ENCODE data around the gene GAS2L1.

GAS2L1 gene

DNA sequence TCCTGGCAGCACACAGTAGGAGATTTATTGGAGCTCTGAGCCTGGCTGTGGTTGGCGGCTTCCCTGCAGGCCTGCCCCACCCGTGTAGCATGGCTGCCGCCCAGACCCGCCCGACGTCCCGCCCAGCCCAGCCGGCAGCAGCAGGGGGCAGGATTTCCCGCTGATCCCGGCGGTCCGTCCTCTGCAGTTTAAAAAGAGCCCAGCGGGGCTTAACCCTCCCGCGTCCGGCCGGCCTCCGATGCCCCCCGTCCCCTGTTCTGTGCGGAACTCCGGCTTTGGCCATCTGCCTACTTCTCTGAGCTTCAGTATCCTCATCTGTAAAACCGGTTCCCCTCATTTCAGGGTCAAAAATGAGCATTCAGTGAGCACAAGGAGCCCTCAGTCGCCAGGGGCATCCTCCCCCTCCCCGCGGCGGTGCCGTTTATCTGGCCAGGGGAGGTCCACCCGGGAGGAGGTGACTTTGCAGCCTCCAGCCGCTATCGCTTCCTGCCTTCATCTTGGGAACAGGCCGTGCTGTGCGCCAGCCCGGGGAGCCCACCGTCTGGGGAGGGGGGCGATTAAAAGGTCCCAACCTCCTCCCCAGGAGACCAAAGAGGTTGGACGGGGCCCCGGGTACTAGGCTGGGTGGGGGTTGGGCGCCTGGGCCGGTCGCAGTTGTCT, at the start of gene GAS2L1:
Gene GAS2L1 (plus strand): TSS at position 476 of the 660 bp plus-strand sequence. CDS start 1,456 bp downstream, outside the sequence.
- peak; percentile 65 for TF ChIP-seq CTCF (conservative IDR thresholded peaks at IDR 0.05; ENCODE audit: low read depth, low read length)
- peak; percentile 89 for DNase-seq (ENCODE audit: low read depth)
- H3K4me3 ChIP-seq (ENCODE audit: low read depth, low read length) = peak within 1 kb of the TSS; percentile 71

DNA sequence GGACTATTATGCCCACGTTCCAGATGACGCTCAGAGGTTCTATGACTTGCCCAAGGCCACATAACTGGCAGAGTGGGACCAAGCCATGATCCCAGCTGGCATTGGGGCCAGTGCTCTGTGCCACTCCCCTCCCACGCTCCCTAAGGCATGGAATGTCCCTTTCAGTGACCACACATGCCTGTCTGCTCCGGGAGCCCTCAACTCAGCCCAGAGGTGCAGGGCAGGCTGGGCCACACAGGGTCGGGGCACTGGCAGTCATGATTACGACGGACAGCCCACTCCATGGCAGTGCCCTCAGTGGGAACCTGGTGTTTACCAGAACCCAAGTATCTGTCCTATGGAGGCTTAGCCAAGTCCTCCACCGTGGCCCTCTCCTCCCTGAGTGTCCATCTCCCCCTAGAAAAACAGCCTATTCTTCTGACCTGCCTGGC, 48.7 kb upstream of the GAS2L1 start:
- DNase-seq (ENCODE audit: low read depth) = no peak
- TF ChIP-seq CTCF (conservative IDR thresholded peaks at IDR 0.05; ENCODE audit: low read depth, low read length) = no peak

DNA sequence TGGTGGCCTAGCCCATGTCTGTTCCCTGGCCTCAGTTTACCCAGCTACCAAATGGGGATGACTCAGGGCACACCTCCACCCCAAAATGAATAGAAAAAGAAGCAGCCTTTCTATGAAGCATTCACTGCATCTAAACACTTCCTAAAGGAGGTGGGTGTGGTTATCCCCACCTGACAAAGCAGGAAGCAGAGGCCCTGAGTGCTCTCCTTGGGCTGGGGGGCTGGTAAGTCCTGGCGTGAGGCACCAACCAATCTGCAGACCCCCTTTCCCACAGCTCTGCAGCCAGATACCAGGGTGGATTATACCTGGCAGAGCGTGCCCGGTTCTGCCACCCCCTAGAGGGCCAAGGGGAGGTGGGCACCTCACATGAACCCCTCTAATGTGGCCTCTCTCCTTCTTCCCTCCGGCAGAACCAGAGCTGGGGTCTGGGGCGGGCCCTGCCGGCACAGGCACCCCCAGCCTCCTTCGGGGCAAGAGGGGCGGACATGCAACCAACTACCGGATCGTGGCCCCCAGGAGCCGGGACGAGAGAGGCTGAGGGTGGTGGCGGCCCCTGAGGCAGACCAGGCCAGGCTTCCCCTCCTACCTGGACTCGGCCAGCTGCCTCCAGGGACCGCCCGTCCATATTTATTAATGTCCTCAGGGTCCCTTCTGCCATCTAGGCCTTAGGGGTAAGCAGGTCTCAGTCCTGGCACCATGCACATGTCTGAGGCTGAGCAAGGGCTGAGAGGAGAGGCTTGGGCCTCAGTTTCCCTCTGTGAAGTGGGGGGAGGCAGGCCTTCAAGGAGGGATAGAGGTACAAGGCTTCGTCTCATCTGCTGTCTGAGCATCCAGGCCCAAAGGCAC, 47.8 kb upstream of the GAS2L1 start:
- H3K4me3 ChIP-seq (ENCODE audit: low read depth, low read length) = no peak overlapping the region
- TF ChIP-seq CTCF (conservative IDR thresholded peaks at IDR 0.05; ENCODE audit: low read depth, low read length) = no peak
- no peak for DNase-seq (ENCODE audit: low read depth)

More for the DNA sequence above, 48.7 kb upstream of the GAS2L1 start:
- H3K4me3 ChIP-seq (ENCODE audit: low read depth, low read length) = no peak overlapping the region

DNA sequence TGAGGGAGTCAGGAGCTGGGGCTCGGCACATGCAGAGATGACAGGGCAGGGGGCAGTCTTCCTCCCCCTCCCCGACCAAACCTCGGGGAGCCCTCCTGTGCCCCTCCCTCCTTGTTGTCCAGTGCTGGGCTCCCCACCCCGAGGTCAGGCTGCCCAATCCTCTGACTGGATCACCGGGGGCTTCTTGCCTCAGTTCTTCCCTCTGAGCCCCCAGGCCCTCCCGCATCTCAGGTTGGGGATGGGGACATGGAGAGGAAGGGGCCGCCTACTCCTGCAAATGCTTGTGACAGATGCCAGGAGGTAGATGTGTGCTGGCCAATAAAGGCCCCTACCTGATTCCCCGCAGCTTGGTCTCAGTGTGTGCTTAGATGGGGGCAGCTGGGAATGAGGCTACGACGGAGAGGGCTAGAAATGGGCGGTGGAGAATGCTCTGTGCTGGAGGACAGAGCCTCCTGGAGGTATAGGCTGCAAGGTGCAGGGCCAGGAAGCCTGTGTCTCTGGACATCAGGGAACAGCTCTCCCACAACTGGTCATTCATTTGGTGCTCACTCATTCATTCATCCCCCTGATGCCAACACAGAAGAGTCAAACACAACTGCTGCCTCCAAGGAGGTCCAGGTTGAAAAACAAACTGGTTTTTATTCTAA, 47.1 kb upstream of the GAS2L1 start:
- no peak overlapping the region for H3K4me3 ChIP-seq (ENCODE audit: low read depth, low read length)
- TF ChIP-seq CTCF (conservative IDR thresholded peaks at IDR 0.05; ENCODE audit: low read depth, low read length) = peak; percentile 35
- peak; percentile 12 for DNase-seq (ENCODE audit: low read depth)

- no peak for DNase-seq (ENCODE audit: low read depth)
- no peak for TF ChIP-seq CTCF (conservative IDR thresholded peaks at IDR 0.05; ENCODE audit: low read depth, low read length)
- H3K4me3 ChIP-seq (ENCODE audit: low read depth, low read length) = no peak overlapping the region
Observed at GRCh38 chr22:29260031-29260560, 46.4 kb upstream of the GAS2L1 start.

- TF ChIP-seq CTCF (conservative IDR thresholded peaks at IDR 0.05; ENCODE audit: low read depth, low read length) = no peak
- no peak for DNase-seq (ENCODE audit: low read depth)
- H3K4me3 ChIP-seq (ENCODE audit: low read depth, low read length) = no peak overlapping the region
Observed at GRCh38 chr22:29260601-29261315, 45.7 kb upstream of the GAS2L1 start.

Measured in choroid plexus epithelial cell (primary cell).